ENCODE measurements around the gene PTPRM.

Gene PTPRM

GRCh38 chr18:7576077-7576476 is 9.0 kb downstream of the PTPRM start:
- Histone ChIP-seq H3F3A (ENCODE audit: insufficient read depth, low read length) (no peaks in the 10 kb centered on the region), H3K4me2 (ENCODE audit: low read depth, low read length) (no peak overlapping the region)

DNA sequence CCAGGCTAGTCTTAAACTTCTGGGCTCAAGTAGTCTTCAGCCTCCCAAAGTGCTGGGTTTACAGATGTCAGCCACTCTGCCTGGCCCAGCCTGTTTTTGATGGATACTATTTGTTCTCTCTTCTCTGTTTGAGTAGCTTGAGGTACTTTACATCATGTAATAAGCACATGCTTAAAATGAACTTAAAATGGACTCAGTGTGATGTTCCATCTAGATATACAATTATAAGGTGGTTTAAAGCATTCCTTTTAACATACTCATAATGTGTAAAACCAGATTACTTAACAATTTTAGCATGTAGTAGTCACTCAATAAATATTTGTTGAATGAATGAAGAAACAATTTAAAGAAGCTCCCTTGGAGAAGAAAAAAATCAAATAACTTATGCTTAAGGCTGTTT is 9.6 kb downstream of the PTPRM start:
- Histone ChIP-seq H3K79me2 (ENCODE audit: low read length) (no peaks in the 10 kb centered on the region), H2AFZ (ENCODE audit: low read length) (no peak overlapping the region), H3K36me3 (replicated peaks; ENCODE audit: insufficient read depth, low read length) (no peaks in the 10 kb centered on the region), H3K27ac (ENCODE audit: low read length) (no peak overlapping the region), H3K4me1 (ENCODE audit: low read length) (peaks cover 18% of the 10 kb centered on the region), H3K4me2 (ENCODE audit: low read depth, low read length) (no peak overlapping the region), H3K9me3 (replicated peaks; ENCODE audit: insufficient read depth, low read length) (no peaks in the 10 kb centered on the region), H3K9me2 (replicated peaks; ENCODE audit: insufficient read depth, low read length) (no peaks in the 10 kb centered on the region), H3F3A (ENCODE audit: insufficient read depth, low read length) (no peaks in the 10 kb centered on the region), H3K4me3 (ENCODE audit: low read length) (no peak overlapping the region), H3K9ac (ENCODE audit: low read length) (no peak overlapping the region), H3K27me3 (replicated peaks; ENCODE audit: insufficient read depth, low read length) (no peaks in the 10 kb centered on the region), H4K20me1 (ENCODE audit: insufficient read depth, low read length) (no peaks in the 10 kb centered on the region)
- TF ChIP-seq CTCF (IDR thresholded peaks at IDR 0.05; ENCODE audit: low read length) = no peak
- TF ChIP-seq EZH2 (optimal IDR thresholded peaks at IDR 0.05; ENCODE audit: low read depth, low read length) = no peak
- no peak for TF ChIP-seq EZH2phosphoT487 (IDR thresholded peaks at IDR 0.05; ENCODE audit: low read length)
- DNase-seq = no peak

More at GRCh38 chr18:7576077-7576476, 9.0 kb downstream of the PTPRM start:
- H3K9ac ChIP-seq (ENCODE audit: low read length) = no peak overlapping the region
- TF ChIP-seq EZH2 (optimal IDR thresholded peaks at IDR 0.05; ENCODE audit: low read depth, low read length) = no peak
- TF ChIP-seq CTCF (IDR thresholded peaks at IDR 0.05; ENCODE audit: low read length) = no peak
- no peak for TF ChIP-seq EZH2phosphoT487 (IDR thresholded peaks at IDR 0.05; ENCODE audit: low read length)
- H2AFZ ChIP-seq (ENCODE audit: low read length) = no peak overlapping the region
- H3K9me3 ChIP-seq (replicated peaks; ENCODE audit: insufficient read depth, low read length) = no peaks in the 10 kb centered on the region
- no peaks in the 10 kb centered on the region for H3K9me2 ChIP-seq (replicated peaks; ENCODE audit: insufficient read depth, low read length)
- no peaks in the 10 kb centered on the region for H3K36me3 ChIP-seq (replicated peaks; ENCODE audit: insufficient read depth, low read length)
- no peak for DNase-seq
- H3K27ac ChIP-seq (ENCODE audit: low read length) = no peak overlapping the region; the same call in 1 of the 2 replicates
- H3K4me1 ChIP-seq (ENCODE audit: low read length) = peaks cover 18% of the 10 kb centered on the region
- H3K79me2 ChIP-seq (ENCODE audit: low read length) = no peaks in the 10 kb centered on the region
- no peaks in the 10 kb centered on the region for H3K27me3 ChIP-seq (replicated peaks; ENCODE audit: insufficient read depth, low read length)
- no peak overlapping the region for H3K4me3 ChIP-seq (ENCODE audit: low read length)
- H4K20me1 ChIP-seq (ENCODE audit: insufficient read depth, low read length) = no peaks in the 10 kb centered on the region

DNA sequence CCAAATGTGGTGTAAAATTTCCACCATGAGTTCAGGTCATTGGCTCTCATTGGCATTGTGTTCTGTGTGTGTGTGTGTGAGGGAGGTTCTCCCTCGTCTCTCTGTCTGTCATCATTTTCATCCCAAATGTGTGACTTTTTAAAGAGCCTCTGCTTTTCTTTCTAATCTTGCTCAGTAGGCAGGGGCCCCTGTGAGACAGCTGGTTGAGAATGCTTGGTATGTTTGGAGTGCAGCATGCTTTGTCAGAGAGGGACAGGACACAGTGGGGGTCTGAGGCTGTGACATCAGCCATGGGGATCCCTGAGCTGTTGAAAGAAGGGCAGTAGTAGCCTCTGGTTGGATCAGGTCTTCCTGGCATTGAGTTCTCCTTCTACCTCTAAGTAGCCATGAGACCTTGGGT is 10.6 kb downstream of the PTPRM start:
- H3K9me2 ChIP-seq (replicated peaks; ENCODE audit: insufficient read depth, low read length) = no peaks in the 10 kb centered on the region
- no peak overlapping the region for H2AFZ ChIP-seq (ENCODE audit: low read length)
- no peaks in the 10 kb centered on the region for H3F3A ChIP-seq (ENCODE audit: insufficient read depth, low read length)
- H4K20me1 ChIP-seq (ENCODE audit: insufficient read depth, low read length) = no peaks in the 10 kb centered on the region
- H3K9ac ChIP-seq (ENCODE audit: low read length) = no peak overlapping the region
- no peak overlapping the region for H3K27ac ChIP-seq (ENCODE audit: low read length)
- H3K79me2 ChIP-seq (ENCODE audit: low read length) = no peaks in the 10 kb centered on the region
- no peaks in the 10 kb centered on the region for H3K27me3 ChIP-seq (replicated peaks; ENCODE audit: insufficient read depth, low read length)
- TF ChIP-seq CTCF (IDR thresholded peaks at IDR 0.05; ENCODE audit: low read length) (no peak), EZH2 (optimal IDR thresholded peaks at IDR 0.05; ENCODE audit: low read depth, low read length) (no peak), EZH2phosphoT487 (IDR thresholded peaks at IDR 0.05; ENCODE audit: low read length) (no peak)
- H3K4me3 ChIP-seq (ENCODE audit: low read length) = no peak overlapping the region
- no peak for DNase-seq
- H3K4me1 ChIP-seq (ENCODE audit: low read length) = peaks cover 18% of the 10 kb centered on the region
- H3K36me3 ChIP-seq (replicated peaks; ENCODE audit: insufficient read depth, low read length) = no peaks in the 10 kb centered on the region
- H3K9me3 ChIP-seq (replicated peaks; ENCODE audit: insufficient read depth, low read length) = no peaks in the 10 kb centered on the region
- H3K4me2 ChIP-seq (ENCODE audit: low read depth, low read length) = no peak overlapping the region
